Fibroblast of lung (primary cell): ENCODE measurements around the gene ANKRD44. TPM values are rescaled to one million over a fixed set of nuclear protein-coding genes. Genes with fewer than 3 reads are reported as not detected.
A peak's percentile ranks its signal among the peaks of the same experiment; 100 is the strongest.

ENCODE experiments used
- DNase-seq, 2 donors: peaks; one replicate each; pipeline versions ENCODE4 v3.0.0 to v3.0.0-alpha.2; 2010; ENCODE audit warnings: low read depth in 2 of 2
- H2AFZ ChIP-seq: 2 replicates; pipeline ENCODE4 v1.5.1; 2012; ENCODE audit warnings: low read length, control low read depth, inconsistent platforms
- H3K27ac ChIP-seq: 2 replicates; pipeline ENCODE4 v1.5.1; 2011; ENCODE audit warnings: low read length, control low read depth; ENCODE audit not compliant: insufficient read depth
- H3K27me3 ChIP-seq: 2 replicates; pipeline ENCODE4 v1.5.1; 2011; ENCODE audit warnings: mild to moderate bottlenecking, low read length; ENCODE audit not compliant: control insufficient read depth, insufficient read depth
- H3K36me3 ChIP-seq: 2 replicates; pipeline ENCODE4 v1.5.1; 2011; ENCODE audit warnings: low read length; ENCODE audit not compliant: control insufficient read depth, insufficient read depth
- H3K4me1 ChIP-seq: 2 replicates; pipeline ENCODE4 v1.5.1; 2011; ENCODE audit warnings: low read length; ENCODE audit not compliant: control insufficient read depth, insufficient read depth; ENCODE audit errors: extremely low read depth
- H3K4me2 ChIP-seq: 2 replicates; pipeline ENCODE4 v1.5.1; 2011; ENCODE audit warnings: low read length, control low read depth; ENCODE audit not compliant: insufficient read depth; ENCODE audit errors: extremely low read depth
- H3K4me3 ChIP-seq, 4 experiments: fragments of 200-600 bp in 1 of 4; sonication (generic) in 1 of 4; replicated peaks in 1 of 4; 2 replicates each; pipeline ENCODE4 v1.5.1; 2011 to 2016; ENCODE audit warnings: low read length in 4 of 4, low read depth in 3 of 4, mild to moderate bottlenecking in 3 of 4, control low read depth in 2 of 4, inconsistent platforms in 1 of 4, mixed read lengths in 1 of 4; ENCODE audit not compliant: insufficient read depth in 1 of 4; ENCODE audit errors: control extremely low read depth in 1 of 4
- H3K79me2 ChIP-seq: 2 replicates; pipeline ENCODE4 v1.5.1; 2012; ENCODE audit warnings: mild to moderate bottlenecking, low read length, inconsistent platforms; ENCODE audit not compliant: control insufficient read depth, insufficient read depth
- H3K9ac ChIP-seq: 2 replicates; pipeline ENCODE4 v1.5.1; 2011; ENCODE audit warnings: mild to moderate bottlenecking, low read length, control low read depth; ENCODE audit not compliant: insufficient read depth
- H3K9me3 ChIP-seq: 2 replicates; pipeline ENCODE4 v1.5.1; 2012; ENCODE audit warnings: low read depth, low read length; ENCODE audit not compliant: control insufficient read depth, insufficient read depth
- H4K20me1 ChIP-seq: 2 replicates; pipeline ENCODE4 v1.5.1; 2011; ENCODE audit warnings: low read length; ENCODE audit not compliant: control insufficient read depth, insufficient read depth; ENCODE audit errors: extremely low read depth
- EZH2 ChIP-seq: IDR thresholded peaks from 2 replicates; pipeline ENCODE4 v1.5.1; 2012; ENCODE audit warnings: low read length, control low read depth, mild to moderate bottlenecking; ENCODE audit errors: missing control alignments
- polyA plus RNA-seq, 2 donors: library from polyadenylated mRNA; depleted of rRNA in 1 of 2; stranded (reverse) in 1 of 2; unstranded in 1 of 2; fragments of >200 nt; gene quantifications; 2 replicates each; pipeline ENCODE4 v1.2.1, GENCODE V29; 2011 to 2012; ENCODE audit warnings: missing spikeins in 1 of 2
- total RNA-seq: library from RNA; depleted of rRNA; stranded (reverse); fragments of >200 nt; gene quantifications from 2 replicates; pipeline ENCODE4 v1.2.1, GENCODE V29; 2014
- TF ChIP-seq, protein P1 (sequence below), 2 donors: IDR thresholded peaks in 1 of 2; conservative IDR thresholded peaks in 1 of 2; 1 replicate in 1 of 2; 2 replicates in 1 of 2; pipeline ENCODE4 v1.5.1; 2011 to 2012; ENCODE audit warnings: low read length in 2 of 2, control low read depth in 1 of 2, inconsistent platforms in 1 of 2, low read depth in 1 of 2, mild to moderate bottlenecking in 1 of 2

The ANKRD44 gene
- total and polyA plus RNA-seq, 2 donors (not counting 1 experiment from before 2014, with no cell fraction given) = 7.6 to 9.7 TPM

- Histone ChIP-seq H3K27me3 (no peaks in the 10 kb centered on the region), H2AFZ (no peak overlapping the region), H4K20me1 (no peaks in the 10 kb centered on the region), H3K27ac (no peak overlapping the region), H3K4me1 (no peaks in the 10 kb centered on the region), H3K36me3 (no peaks in the 10 kb centered on the region), H3K4me2 (no peak overlapping the region), H3K9ac (no peak overlapping the region), H3K79me2 (no peaks in the 10 kb centered on the region), H3K4me3 (no peak overlapping the region), H3K9me3 (no peaks in the 10 kb centered on the region)
- TF ChIP-seq, protein P1, sequence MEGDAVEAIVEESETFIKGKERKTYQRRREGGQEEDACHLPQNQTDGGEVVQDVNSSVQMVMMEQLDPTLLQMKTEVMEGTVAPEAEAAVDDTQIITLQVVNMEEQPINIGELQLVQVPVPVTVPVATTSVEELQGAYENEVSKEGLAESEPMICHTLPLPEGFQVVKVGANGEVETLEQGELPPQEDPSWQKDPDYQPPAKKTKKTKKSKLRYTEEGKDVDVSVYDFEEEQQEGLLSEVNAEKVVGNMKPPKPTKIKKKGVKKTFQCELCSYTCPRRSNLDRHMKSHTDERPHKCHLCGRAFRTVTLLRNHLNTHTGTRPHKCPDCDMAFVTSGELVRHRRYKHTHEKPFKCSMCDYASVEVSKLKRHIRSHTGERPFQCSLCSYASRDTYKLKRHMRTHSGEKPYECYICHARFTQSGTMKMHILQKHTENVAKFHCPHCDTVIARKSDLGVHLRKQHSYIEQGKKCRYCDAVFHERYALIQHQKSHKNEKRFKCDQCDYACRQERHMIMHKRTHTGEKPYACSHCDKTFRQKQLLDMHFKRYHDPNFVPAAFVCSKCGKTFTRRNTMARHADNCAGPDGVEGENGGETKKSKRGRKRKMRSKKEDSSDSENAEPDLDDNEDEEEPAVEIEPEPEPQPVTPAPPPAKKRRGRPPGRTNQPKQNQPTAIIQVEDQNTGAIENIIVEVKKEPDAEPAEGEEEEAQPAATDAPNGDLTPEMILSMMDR (conservative IDR thresholded peaks at IDR 0.05 in 1 of 2, IDR thresholded peaks at IDR 0.05 in 1 of 2; ENCODE audit: low read depth in 1 of 2, low read length in 2 of 2) = no peak
- TF ChIP-seq EZH2 = no peak
- DNase-seq = no peak
These were observed 195.3 kb downstream of the ANKRD44 start for GRCh38 chr2:197115325-197115724.

GRCh38 chr2:197113275-197113711 lies 197.3 kb downstream of the ANKRD44 start:
- TF ChIP-seq EZH2 = no peak
- TF ChIP-seq, protein P1 (conservative IDR thresholded peaks at IDR 0.05 in 1 of 2, IDR thresholded peaks at IDR 0.05 in 1 of 2; ENCODE audit: low read depth in 1 of 2, low read length in 2 of 2) = peak; percentile 46 to 59
- H3K4me2 ChIP-seq = no peak overlapping the region
- no peaks in the 10 kb centered on the region for H3K36me3 ChIP-seq
- no peak overlapping the region for H3K4me3 ChIP-seq
- H3K4me1 ChIP-seq = peaks cover 3% of the 10 kb centered on the region
- no peak overlapping the region for H3K9ac ChIP-seq
- no peaks in the 10 kb centered on the region for H3K79me2 ChIP-seq
- no peaks in the 10 kb centered on the region for H4K20me1 ChIP-seq
- DNase-seq = peak; percentile 34 to 66
- no peak overlapping the region for H2AFZ ChIP-seq
- H3K27me3 ChIP-seq = no peaks in the 10 kb centered on the region
- no peaks in the 10 kb centered on the region for H3K9me3 ChIP-seq
- H3K27ac ChIP-seq = no peak overlapping the region

GRCh38 chr2:197109326-197109725 lies 201.3 kb downstream of the ANKRD44 start:
- no peaks in the 10 kb centered on the region for H4K20me1 ChIP-seq
- H3K27me3 ChIP-seq = no peaks in the 10 kb centered on the region
- H3K4me2 ChIP-seq = no peak overlapping the region
- no peaks in the 10 kb centered on the region for H3K9me3 ChIP-seq
- peaks cover 10% of the 10 kb centered on the region for H3K4me1 ChIP-seq
- no peak overlapping the region for H3K27ac ChIP-seq
- H3K9ac ChIP-seq = no peak overlapping the region
- no peak for TF ChIP-seq EZH2
- TF ChIP-seq, protein P1 (conservative IDR thresholded peaks at IDR 0.05 in 1 of 2, IDR thresholded peaks at IDR 0.05 in 1 of 2; ENCODE audit: low read depth in 1 of 2, low read length in 2 of 2) = no peak
- H3K4me3 ChIP-seq = no peak overlapping the region
- DNase-seq = no peak
- H2AFZ ChIP-seq = no peak overlapping the region
- no peaks in the 10 kb centered on the region for H3K36me3 ChIP-seq
- H3K79me2 ChIP-seq = no peaks in the 10 kb centered on the region
